ENCODE data around the gene TMEM89.

- TF ChIP-seq FOS (IDR thresholded peaks at IDR 0.05; ENCODE audit: low read depth, low read length), result no peak
- TF ChIP-seq, protein P1, sequence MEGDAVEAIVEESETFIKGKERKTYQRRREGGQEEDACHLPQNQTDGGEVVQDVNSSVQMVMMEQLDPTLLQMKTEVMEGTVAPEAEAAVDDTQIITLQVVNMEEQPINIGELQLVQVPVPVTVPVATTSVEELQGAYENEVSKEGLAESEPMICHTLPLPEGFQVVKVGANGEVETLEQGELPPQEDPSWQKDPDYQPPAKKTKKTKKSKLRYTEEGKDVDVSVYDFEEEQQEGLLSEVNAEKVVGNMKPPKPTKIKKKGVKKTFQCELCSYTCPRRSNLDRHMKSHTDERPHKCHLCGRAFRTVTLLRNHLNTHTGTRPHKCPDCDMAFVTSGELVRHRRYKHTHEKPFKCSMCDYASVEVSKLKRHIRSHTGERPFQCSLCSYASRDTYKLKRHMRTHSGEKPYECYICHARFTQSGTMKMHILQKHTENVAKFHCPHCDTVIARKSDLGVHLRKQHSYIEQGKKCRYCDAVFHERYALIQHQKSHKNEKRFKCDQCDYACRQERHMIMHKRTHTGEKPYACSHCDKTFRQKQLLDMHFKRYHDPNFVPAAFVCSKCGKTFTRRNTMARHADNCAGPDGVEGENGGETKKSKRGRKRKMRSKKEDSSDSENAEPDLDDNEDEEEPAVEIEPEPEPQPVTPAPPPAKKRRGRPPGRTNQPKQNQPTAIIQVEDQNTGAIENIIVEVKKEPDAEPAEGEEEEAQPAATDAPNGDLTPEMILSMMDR (conservative IDR thresholded peaks at IDR 0.05; ENCODE audit: low read depth, low read length), result no peak
Observed at GRCh38 chr3:48642605-48643004, 21.0 kb upstream of the TMEM89 start.
